ENCODE results near the gene ASAP2. TPM values are rescaled to one million over a fixed set of nuclear protein-coding genes. Genes with fewer than 3 reads are reported as not detected.

ASAP2 gene
- total RNA-seq, 1 experiment from 2014 or later = 60.3 TPM

DNA sequence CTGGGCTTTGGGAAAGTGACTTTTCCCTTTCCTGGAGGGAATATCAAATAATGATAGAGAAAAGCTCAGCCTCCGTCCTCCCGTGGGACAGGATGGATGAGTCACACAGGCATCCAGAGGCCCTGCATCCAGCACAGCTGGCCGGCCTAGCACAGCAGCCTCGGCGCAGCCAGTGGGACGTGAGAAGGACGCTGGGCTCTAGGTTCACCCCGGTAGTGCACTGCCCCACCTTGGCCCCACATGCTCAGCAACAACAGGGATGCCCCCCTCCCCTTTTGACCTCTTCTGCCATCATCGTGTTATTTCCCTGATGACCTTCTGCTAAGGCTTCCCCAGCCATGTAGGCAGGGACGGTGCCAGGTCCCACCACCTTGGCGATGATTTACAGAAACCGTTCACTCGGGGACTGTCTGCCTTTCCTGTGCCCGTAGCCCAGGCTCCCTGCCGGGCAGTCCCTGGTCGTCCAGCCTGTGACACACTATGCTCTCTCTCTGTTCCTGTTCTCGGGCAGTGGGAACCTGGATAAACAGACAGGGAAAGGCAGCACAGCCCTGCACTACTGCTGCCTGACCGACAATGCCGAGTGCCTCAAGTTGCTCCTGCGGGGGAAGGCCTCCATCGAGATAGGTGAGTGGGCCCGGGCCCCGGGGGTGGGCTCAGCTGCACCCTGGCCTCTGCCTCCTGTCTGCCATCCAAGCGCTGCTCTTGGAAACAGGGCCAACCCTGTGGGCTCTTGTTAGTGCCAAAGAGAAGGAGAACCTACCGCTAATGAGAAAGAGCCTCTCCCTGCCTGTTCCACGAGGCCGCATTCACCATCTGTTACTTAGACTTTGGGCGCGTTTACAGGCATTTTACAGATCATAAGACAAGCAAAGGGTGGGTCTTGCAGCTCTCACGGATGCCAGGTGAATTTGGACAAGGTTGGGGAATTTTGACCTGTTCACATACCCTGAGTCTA lies 172.1 kb downstream of the ASAP2 start:
- H3K4me1 ChIP-seq (replicated peaks; ENCODE audit: insufficient read depth) = peaks cover 58% of the 10 kb centered on the region

DNA sequence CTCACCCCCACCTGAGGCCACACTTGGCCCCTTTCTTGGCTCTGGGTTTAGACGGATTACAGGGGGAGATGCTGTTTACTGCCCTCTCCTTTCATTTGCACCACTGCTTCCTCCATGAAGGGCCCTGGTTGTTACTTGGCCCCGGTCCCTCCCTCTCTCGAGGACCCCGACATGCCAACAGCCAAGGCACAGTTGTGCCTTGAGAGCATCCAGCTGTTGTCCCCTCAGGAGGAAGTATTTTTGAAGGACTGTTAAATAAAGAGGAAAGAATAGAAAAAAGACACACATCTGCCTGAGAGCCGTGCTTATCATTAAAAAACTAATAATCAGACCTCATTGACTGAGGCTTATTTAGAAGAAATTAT lies 172.8 kb downstream of the ASAP2 start:
- ChIA-PET CTCF (no interaction called here), POLR2A (ENCODE audit: unreplicated experiment) (interaction anchor here (0.6 kb wide), 1 partner anchor 8 kb away, joined by 5 read pairs; no protein-coding TSS in a partner anchor)
- H3K36me3 ChIP-seq (ENCODE audit: low read depth) = peaks cover 41% of the 10 kb centered on the region
- BruUV-seq (replicated peaks) = no TSS peak
- no peaks in the 10 kb centered on the region for H3K9me3 ChIP-seq (ENCODE audit: insufficient read depth, low read depth)
- intact Hi-C loops (cut with micrococcal nuclease; ENCODE audit: unreplicated experiment) = no loop called here
- no peaks in the 10 kb centered on the region for H3K27me3 ChIP-seq (ENCODE audit: insufficient read depth, low read depth)
- H3K79me2 ChIP-seq (ENCODE audit: low read depth) = peaks cover 19% of the 10 kb centered on the region
- TF ChIP-seq EZH2 (IDR thresholded peaks at IDR 0.05; ENCODE audit: low read depth) (no peak), CTCF (conservative IDR thresholded peaks at IDR 0.05) (no peak)
- H3K9me2 ChIP-seq (ENCODE audit: insufficient read depth) = no peaks in the 10 kb centered on the region
- peaks cover 61% of the 10 kb centered on the region for H3K4me1 ChIP-seq (replicated peaks; ENCODE audit: insufficient read depth)
- peaks cover 59% of the 10 kb centered on the region for H3F3A ChIP-seq (ENCODE audit: insufficient read depth, low read depth)
- no peak overlapping the region for H2AFZ ChIP-seq
- H3K4me3 ChIP-seq = no peak overlapping the region
- no peak for DNase-seq
- no peak overlapping the region for H3K4me2 ChIP-seq
- peak overlapping the region; percentile 93 for H3K27ac ChIP-seq
- peaks cover 9% of the 10 kb centered on the region; the same call in 1 of the 2 replicates for H4K20me1 ChIP-seq (ENCODE audit: insufficient read depth)

More for the DNA sequence above, 172.1 kb downstream of the ASAP2 start:
- no peaks in the 10 kb centered on the region for H3K27me3 ChIP-seq (ENCODE audit: insufficient read depth, low read depth)
- no peak overlapping the region for H3K4me3 ChIP-seq
- H2AFZ ChIP-seq = no peak overlapping the region
- TF ChIP-seq CTCF (conservative IDR thresholded peaks at IDR 0.05) = no peak
- no peak for TF ChIP-seq EZH2 (IDR thresholded peaks at IDR 0.05; ENCODE audit: low read depth)
- peaks cover 39% of the 10 kb centered on the region for H3K36me3 ChIP-seq (ENCODE audit: low read depth)
- H3K79me2 ChIP-seq (ENCODE audit: low read depth) = peaks cover 18% of the 10 kb centered on the region
- BruUV-seq (replicated peaks) = no TSS peak
- peaks cover 57% of the 10 kb centered on the region for H3F3A ChIP-seq (ENCODE audit: insufficient read depth, low read depth)
- intact Hi-C loops (cut with micrococcal nuclease; ENCODE audit: unreplicated experiment) = no loop called here
- H3K4me2 ChIP-seq = no peak overlapping the region
- H3K9me2 ChIP-seq (ENCODE audit: insufficient read depth) = no peaks in the 10 kb centered on the region
- peak overlapping the region; percentile 93 for H3K27ac ChIP-seq
- no peak for DNase-seq
- POLR2A ChIA-PET (ENCODE audit: unreplicated experiment) = no interaction called here
- no peaks in the 10 kb centered on the region for H3K9me3 ChIP-seq (ENCODE audit: insufficient read depth, low read depth)
- H4K20me1 ChIP-seq (ENCODE audit: insufficient read depth) = peaks cover 9% of the 10 kb centered on the region; the same call in 1 of the 2 replicates
- CTCF ChIA-PET = no interaction called here

DNA sequence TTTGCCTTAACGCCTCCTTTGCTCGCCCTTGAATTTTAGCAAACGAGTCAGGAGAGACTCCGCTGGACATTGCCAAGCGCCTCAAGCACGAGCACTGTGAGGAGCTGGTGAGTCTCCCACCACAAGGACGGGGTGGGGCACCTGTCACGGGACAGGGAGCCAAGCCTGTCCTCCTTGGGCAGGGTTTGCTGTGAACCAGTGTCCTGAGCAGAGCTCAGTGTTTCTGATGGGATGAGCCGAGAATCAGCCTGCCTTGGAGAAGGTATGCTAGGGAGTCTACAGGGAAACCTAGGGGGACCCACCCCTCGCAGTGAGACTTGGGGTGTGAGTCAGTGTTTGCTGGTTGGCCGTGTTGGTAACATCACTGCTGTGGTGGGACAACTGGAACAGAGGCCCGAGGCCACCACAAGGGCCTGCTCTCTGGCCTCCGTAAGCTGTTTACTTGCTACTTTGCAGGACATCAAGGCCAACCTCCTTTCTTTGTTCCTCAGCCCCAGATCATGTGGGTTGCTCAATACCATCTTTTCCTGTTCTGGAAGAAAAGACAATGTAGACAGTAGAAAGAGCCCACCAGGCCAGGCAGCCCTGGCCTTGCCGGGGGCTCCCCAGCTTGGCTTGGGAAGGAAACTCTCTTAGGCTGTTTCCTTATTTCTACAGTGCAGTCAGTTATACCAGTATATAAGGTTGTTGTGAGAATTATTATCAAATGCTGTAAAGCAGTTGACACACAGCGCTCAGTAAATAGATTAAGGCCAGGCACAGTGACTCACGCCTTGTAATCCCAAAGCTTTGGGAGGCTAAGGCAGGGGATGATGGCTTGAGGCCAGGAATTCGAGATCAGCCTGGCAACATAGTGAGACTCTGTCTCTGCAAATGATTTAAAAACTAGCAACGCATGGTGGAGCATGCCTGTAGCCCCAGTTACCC lies 174.4 kb downstream of the ASAP2 start:
- H3K9me2 ChIP-seq (ENCODE audit: insufficient read depth) = no peaks in the 10 kb centered on the region
- peak overlapping the region; percentile 55 for H3K4me2 ChIP-seq
- H3K4me1 ChIP-seq (replicated peaks; ENCODE audit: insufficient read depth) = peaks cover 77% of the 10 kb centered on the region
- peaks cover 9% of the 10 kb centered on the region; the same call in 1 of the 2 replicates for H4K20me1 ChIP-seq (ENCODE audit: insufficient read depth)
- no peak overlapping the region for H2AFZ ChIP-seq
- peaks cover 75% of the 10 kb centered on the region for H3F3A ChIP-seq (ENCODE audit: insufficient read depth, low read depth)
- peak; percentile 68 to 94 for DNase-seq
- peak overlapping the region; percentile 93 for H3K27ac ChIP-seq
- H3K79me2 ChIP-seq (ENCODE audit: low read depth) = peaks cover 19% of the 10 kb centered on the region
- TF ChIP-seq CTCF (conservative IDR thresholded peaks at IDR 0.05) = no peak
- TF ChIP-seq EZH2 (IDR thresholded peaks at IDR 0.05; ENCODE audit: low read depth) = no peak
- POLR2A ChIA-PET (ENCODE audit: unreplicated experiment) = interaction anchor here (0.5 to 0.7 kb wide), 3 partner anchors 42 to 476 kb away, joined by 3 to 5 read pairs (median 3); no protein-coding TSS in a partner anchor
- no peaks in the 10 kb centered on the region for H3K9me3 ChIP-seq (ENCODE audit: insufficient read depth, low read depth)
- no TSS peak for BruUV-seq (replicated peaks)
- H3K4me3 ChIP-seq = peak overlapping the region; percentile 12; the same call in 1 of the 2 replicates
- H3K36me3 ChIP-seq (ENCODE audit: low read depth) = peaks cover 56% of the 10 kb centered on the region
- CTCF ChIA-PET = no interaction called here
- intact Hi-C loops (cut with micrococcal nuclease; ENCODE audit: unreplicated experiment) = loop anchor here (10.0 kb wide), 1 partner anchor 96 kb away; no protein-coding TSS in a partner anchor
- H3K27me3 ChIP-seq (ENCODE audit: insufficient read depth, low read depth) = no peaks in the 10 kb centered on the region

All from PC-9 (cell line).